RPMI8226 (cell line): ENCODE measurements around the gene ABCA7.
A peak's percentile ranks its signal among the peaks of the same experiment; 100 is the strongest.

Experiments
- DNase-seq: peaks from one replicate; pipeline ENCODE4 v3.0.0-alpha.2; 2015

ABCA7 gene

GRCh38 chr19:1061987-1062386 is 22.1 kb downstream of the ABCA7 start:
- DNase-seq: no peak

- no peak for DNase-seq
Observed at GRCh38 chr19:1062387-1063029, 22.6 kb downstream of the ABCA7 start.

- peak; percentile 49 for DNase-seq
Observed at GRCh38 chr19:1063030-1063908, 23.4 kb downstream of the ABCA7 start.

DNA sequence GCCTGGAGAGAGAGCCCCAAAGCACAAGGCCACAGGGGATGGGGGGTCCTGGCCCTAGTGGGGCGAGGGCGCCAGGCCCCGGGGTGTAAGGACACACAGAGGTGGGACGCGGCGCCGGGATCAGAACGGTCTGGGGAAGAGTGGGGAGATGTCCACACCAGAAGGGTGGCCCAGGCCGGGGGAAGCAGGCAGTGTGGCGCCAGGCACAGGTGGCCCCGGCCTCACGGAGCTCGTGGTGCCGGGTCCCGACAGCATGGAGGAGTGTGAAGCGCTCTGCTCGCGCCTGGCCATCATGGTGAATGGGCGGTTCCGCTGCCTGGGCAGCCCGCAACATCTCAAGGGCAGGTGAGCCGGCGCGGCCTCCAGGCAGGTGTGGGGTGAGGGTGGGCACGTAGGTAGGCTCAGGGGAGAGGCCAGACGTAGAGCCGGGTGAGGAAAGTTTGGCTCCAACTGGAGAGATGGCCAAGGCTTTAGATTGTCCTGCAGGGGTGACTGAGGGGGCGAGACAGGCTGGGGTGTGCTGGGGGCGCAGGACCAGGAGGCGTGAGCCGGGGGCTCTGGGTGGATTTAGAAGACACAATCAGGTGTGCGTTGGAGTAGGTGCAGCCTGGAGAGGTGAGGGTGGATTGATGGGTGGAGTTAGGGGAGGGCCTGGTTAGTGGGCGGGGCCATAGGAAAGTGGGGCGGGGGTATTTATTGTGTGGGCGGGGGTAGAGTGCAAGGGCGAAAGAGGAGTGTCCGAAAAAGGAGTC is 24.2 kb downstream of the ABCA7 start:
- peak; percentile 12 for DNase-seq

- DNase-seq: peak; percentile 88
Observed at GRCh38 chr19:1064661-1065605, 25.0 kb downstream of the ABCA7 start.

DNA sequence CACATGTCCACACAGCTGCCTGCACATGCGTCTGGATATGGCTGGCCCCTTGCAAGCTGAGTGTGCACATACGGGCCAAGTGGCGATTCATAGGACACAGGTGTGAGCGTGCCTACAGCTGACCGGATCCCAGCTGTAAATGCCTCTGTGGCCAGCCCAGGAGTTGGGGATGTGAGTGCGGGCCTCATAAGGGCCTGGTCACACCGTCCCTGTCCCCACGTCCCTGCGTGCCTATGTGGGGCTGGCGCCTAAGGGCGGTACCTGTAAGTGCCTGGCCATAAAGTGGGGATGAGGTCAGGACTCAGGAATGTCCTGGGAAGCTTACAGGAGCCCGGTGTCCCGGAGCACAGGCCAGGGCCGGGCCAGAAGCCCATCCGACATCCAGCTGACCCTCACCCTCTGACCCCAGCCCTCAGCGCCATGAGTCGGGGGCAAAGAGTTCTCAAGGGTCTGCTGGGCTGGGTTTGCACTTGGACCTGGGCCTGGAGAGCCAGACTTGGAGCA is 25.8 kb downstream of the ABCA7 start:
- no peak for DNase-seq

- no peak for DNase-seq
Observed at GRCh38 chr19:1066251-1066747, 26.4 kb downstream of the ABCA7 start.

DNA sequence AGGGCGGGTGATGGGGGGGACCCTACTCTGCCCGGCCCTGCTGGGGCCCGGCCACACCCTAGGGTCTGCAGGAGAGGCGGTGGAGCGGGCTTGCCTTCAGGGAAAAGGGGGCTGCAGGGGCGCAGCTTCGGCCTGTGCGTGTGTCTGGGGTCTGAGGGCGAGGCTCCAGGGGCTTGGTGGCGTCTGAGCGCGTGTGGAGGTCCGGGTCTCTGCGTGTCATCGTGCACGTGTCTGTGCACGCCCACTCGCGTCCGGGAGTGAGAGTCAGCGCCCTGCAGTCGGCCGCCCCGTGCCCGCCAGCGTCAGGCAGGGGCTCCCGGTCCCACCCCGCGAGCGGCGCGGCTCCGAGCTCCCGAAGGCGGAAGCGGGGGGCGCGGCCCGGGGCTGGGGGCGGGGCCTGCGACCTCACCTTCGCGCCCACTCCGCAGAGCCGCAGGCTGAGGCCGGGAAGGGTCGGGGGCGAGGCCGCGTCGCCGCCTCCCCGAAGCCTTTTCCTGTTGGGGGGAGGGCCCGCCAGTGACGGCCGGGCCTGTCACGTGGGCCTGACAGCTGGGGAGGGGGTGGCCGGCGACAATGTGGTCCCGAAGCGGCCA is 26.9 kb downstream of the ABCA7 start, which contains the start of gene ARHGAP45:
Gene ARHGAP45 (plus strand): TSS at position 420 of the 593 bp plus-strand sequence. CDS start 239 bp downstream, outside the sequence.
- peak; percentile 87 for DNase-seq

GRCh38 chr19:1067341-1067957 is 27.5 kb downstream of the ABCA7 start:
- DNase-seq: no peak

DNA sequence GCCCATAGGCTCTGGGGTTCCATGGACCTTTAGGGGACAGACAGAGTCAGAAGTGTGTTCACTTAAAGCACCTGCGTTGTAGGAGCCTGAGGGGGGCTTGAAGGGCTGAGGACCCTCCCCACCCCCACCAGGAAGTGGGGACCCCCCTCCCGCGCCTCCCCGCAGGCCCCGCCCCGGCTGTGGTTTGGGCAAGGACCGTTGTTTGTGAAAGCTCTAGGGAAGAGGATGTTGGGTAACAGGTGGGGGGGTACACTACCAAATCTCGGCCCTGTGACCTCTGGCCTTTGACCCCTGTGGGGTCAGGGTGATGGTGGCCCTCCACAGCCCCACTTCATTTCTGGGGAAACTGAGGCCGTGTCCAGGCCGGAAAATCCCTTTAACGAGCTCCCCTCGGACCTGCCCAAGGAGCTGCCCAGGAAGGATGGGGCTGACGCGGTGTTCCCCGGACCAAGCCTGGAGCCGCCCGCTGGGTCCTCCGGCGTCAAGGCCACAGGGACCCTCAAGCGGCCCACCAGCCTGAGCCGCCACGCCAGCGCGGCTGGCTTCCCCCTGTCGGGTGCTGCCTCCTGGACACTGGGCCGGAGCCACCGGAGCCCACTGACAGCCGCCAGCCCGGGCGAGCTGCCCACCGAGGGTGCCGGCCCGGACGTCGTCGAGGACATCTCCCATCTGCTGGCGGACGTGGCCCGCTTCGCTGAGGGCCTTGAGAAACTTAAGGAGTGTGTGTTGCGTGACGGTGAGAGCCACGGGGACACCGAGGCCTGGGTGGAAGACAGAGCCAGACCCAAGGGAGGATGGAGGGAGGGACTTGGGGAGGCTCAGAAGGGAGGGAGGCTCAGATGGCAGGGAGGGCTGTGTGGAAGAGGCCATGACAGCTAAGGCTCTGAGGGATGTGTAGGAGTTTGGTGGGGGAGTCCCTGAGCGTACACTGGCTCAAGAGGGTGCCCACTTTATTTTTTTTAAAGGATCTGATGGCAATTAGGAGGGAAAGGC is 28.4 kb downstream of the ABCA7 start:
- peak; percentile 66 for DNase-seq

DNA sequence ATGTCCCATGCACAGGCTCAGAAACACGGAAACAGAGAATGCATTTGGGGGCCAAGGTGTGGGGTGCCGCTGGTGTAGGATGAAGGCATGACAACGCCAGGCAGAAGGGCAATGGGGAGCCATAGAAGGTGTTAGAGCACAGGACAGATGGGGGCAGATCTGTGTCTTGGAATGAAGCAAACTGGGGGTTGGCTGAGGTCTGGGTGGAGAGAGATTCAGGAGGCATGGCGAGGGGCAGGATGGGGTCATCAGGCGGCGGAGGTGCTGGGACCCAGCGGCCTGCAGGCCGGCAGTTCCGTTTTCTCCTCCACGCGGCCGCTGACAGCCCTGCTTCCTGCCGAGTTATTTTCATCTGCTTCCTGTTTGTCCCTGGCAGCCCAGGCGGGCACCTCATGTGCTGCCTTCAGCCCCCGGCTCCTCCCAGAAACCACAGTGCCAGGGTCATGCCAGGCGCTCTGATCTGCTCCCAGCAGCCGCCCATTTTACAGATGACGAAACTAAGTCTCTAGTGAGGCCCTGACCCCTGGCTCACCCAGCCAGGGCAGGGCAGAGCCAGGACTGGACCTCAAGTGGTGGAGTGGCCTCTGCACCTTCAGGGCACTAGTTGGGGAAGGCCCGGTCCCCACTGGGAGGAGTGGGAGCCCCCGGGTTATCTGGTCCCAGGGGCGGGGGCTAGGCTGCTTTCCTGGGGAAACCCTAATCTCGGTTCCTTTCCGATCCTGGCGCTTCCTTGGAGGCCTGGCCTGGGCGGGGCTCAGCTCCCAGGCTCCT is 29.3 kb downstream of the ABCA7 start:
- peak; percentile 96 for DNase-seq

DNA sequence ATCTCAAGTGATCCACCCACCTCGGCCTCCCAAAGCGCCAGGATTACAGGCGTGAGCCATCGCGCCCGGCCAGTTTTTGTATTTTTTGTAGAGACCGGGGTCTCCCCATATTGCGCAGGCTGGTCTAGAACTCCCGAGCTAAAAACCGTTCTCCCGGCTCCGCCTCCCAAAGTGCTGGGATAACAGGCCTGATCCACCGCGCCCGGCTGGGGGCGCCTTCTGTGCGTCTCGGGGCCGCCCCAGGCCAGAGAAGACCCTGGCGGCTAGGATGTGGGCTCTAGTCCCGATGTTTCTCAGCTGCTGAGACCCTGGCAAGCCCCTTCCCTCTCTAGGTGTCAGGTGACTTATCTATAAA is 30.6 kb downstream of the ABCA7 start:
- DNase-seq: no peak

DNA sequence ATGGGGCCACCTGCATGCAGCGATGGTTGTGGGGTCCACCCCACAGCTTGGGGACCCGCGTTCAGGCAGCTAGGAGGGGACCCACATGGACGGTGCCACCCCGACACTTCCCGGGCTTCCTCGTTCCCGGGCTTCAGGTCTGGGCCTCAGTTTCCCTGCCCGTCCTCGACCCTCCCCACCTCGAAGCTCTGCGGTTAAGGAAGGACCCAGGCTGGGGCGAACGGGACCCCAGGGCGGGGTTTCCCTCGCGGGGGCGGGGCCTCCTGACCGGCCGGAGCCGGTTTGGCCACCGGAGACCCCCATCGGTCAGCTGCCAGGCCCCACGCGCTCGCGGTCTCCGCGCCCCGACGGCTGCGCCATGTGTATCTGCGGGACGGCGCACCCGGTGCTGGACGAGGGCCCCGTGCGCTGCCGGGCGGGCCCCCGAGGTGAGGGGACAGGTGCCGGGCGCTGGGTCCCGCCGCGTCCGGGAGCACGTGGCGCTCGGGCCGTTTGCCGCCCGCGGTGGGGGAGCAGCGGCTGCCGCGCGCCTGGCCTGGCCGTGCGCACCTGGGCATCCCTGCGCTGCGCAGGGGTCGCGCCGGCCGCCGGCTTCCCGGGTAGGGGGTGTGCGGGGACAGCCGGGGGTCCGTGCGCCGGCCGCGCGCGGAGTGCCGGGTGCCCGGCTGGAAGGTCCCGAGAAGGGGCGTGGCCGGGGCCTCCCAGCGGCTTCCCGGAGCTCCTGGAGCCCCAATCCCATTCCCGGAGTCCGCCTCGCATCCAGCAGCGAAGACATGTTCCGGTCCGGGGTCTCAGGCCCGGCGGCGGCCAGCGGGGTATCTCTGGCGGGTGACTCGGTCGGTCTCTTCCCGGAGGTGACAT is 31.3 kb downstream of the ABCA7 start:
- no peak for DNase-seq

DNA sequence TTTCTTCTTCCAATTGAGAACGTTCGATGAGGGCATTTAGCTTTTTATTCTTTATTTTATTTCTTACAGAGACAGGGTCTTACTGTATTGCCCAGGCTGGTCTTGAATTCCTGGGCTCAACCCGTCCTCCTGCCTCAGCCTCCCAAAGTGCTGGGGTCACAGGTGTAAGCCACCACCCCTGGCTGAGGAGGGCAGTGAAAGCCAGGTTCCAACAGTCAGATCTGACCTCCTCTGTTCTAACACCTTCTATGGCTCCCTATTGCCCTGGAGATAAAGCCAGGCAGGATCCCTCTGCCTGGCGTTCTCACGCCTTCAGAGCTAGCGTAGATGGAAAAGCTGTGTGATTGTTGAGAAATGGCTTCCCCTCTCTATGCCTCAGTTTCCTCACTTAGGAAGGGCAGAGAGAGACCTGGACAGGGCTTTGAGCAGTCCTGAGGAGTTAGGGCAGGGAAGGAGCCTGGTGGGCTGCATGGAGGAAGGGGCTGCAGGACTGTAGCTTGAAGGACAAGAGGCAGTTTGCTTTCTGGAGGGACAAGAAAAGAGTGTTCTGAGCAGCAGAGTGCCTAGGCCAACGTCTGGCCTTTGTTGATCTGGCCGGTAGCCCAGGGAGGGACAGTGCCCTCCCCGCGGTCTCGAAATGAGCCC is 32.6 kb downstream of the ABCA7 start:
- no peak for DNase-seq

- DNase-seq: no peak
Observed at GRCh38 chr19:1073063-1073955, 33.4 kb downstream of the ABCA7 start.

- no peak for DNase-seq
Observed at GRCh38 chr19:1073956-1074517, 34.1 kb downstream of the ABCA7 start.
